ENCODE data around the gene SIRPA. TPM values are rescaled to one million over a fixed set of nuclear protein-coding genes. Genes with fewer than 3 reads are reported as not detected.

The SIRPA gene
- polyA plus RNA-seq, 1 experiment, result 21.2 TPM

DNA sequence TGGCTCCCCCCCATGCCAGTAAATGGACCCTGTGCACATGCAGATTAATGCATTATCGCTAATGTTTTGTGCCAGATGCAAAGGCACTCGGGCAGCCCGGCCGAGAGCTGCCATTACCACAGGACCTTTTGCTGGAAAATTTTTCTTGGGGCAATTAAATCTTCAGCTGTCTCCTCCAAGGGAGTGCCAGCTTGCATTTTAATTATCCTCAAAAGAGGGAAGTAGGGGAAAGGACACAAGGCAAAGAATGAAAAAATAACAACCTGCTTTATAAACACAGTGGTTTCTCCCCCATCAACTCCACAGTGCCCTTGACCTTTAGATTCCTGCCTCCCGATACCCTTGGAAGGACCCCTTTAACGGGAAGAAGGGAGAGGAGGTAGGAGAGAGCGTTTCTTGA is 50.5 kb downstream of the SIRPA start:
- Histone ChIP-seq H3K27me3 (ENCODE audit: control insufficient read depth, insufficient read depth, low read length) (peaks cover 65% of the 10 kb centered on the region), H3K4me3 (ENCODE audit: low read depth, low read length) (no peak overlapping the region), H3K27ac (ENCODE audit: low read depth, low read length) (no peak overlapping the region), H3K9me3 (ENCODE audit: control insufficient read depth, insufficient read depth, low read length) (peaks cover 3% of the 10 kb centered on the region; the same call in 1 of the 2 replicates)
- no peak for DNase-seq (ENCODE audit: low read depth, low spot score)
- TF ChIP-seq, protein P1, sequence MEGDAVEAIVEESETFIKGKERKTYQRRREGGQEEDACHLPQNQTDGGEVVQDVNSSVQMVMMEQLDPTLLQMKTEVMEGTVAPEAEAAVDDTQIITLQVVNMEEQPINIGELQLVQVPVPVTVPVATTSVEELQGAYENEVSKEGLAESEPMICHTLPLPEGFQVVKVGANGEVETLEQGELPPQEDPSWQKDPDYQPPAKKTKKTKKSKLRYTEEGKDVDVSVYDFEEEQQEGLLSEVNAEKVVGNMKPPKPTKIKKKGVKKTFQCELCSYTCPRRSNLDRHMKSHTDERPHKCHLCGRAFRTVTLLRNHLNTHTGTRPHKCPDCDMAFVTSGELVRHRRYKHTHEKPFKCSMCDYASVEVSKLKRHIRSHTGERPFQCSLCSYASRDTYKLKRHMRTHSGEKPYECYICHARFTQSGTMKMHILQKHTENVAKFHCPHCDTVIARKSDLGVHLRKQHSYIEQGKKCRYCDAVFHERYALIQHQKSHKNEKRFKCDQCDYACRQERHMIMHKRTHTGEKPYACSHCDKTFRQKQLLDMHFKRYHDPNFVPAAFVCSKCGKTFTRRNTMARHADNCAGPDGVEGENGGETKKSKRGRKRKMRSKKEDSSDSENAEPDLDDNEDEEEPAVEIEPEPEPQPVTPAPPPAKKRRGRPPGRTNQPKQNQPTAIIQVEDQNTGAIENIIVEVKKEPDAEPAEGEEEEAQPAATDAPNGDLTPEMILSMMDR (IDR thresholded peaks at IDR 0.05; ENCODE audit: low read depth, low read length), result no peak
- ChIA-PET CTCF (interaction anchor here (1.0 to 2.8 kb wide), 3 partner anchors 20 to 576 kb away, joined by 3 to 8 read pairs (median 3); no protein-coding TSS in a partner anchor), POLR2A (no interaction called here)

DNA sequence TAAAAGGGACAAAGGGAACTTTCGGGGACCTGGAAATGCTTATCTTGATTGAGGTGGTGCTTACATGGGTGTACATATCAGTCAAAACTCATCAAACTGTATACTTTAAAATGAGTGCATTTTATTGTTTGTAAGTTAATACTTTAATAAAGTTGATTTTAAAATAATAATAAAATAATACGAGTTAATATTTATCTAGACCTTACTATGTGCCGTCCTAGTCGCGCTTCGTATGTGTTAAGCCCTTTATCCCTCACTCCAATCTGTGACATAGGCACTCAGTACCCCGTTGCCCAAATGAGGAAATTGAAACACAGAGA is 51.2 kb downstream of the SIRPA start:
- Histone ChIP-seq H3K27ac (ENCODE audit: low read depth, low read length) (no peak overlapping the region), H3K4me3 (ENCODE audit: low read depth, low read length) (no peak overlapping the region), H3K27me3 (ENCODE audit: control insufficient read depth, insufficient read depth, low read length) (peaks cover 68% of the 10 kb centered on the region), H3K9me3 (ENCODE audit: control insufficient read depth, insufficient read depth, low read length) (peaks cover 3% of the 10 kb centered on the region; the same call in 1 of the 2 replicates)
- POLR2A ChIA-PET, result no interaction called here
- no peak for DNase-seq (ENCODE audit: low read depth, low spot score)
- TF ChIP-seq, protein P1 (IDR thresholded peaks at IDR 0.05; ENCODE audit: low read depth, low read length), result no peak
- CTCF ChIA-PET, result interaction anchor here (0.6 to 2.8 kb wide), 3 partner anchors 169 to 481 kb away, joined by 4 to 8 read pairs (median 4); no protein-coding TSS in a partner anchor

DNA sequence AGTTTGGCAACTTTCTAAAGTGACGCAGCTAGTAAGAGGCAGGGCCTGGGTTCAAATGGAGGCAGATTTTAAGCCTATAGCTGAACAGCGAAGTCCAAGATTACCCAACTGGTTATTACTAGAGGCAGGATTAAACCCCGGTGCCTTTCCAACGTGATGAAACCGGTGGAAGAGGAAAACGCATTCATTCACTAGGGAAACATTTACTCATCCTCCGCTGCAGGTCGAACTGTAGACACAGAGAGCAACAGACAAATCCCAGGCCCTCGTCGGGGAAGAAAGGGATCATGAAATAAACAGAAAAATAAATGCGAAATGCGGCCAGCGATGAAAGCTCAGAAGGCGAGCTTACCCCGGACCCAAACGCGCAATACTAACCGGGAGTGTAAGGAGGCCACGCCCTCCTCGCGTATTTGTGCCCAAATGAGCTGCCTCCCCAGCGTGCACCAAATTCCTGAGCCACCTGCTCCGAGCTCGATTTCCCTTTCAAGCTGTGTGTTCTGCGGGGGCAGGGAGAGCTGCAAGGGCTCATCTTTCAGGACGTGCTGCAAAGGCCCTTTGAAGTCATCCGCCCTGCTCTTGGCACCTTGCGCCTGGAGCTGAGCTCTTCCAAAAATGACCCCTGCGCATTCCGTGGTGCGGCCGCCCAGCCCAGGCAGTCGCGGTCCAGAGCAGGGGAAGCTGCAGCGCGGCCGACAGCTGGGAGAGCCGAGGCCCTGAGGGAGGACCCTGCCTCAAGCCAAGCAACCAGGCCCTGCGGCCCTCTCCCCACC is 51.7 kb downstream of the SIRPA start:
- TF ChIP-seq, protein P1 (IDR thresholded peaks at IDR 0.05; ENCODE audit: low read depth, low read length), result no peak
- Histone ChIP-seq H3K27me3 (ENCODE audit: control insufficient read depth, insufficient read depth, low read length) (peaks cover 68% of the 10 kb centered on the region), H3K9me3 (ENCODE audit: control insufficient read depth, insufficient read depth, low read length) (peaks cover 3% of the 10 kb centered on the region; the same call in 1 of the 2 replicates), H3K27ac (ENCODE audit: low read depth, low read length) (no peak overlapping the region), H3K4me3 (ENCODE audit: low read depth, low read length) (peak overlapping the region; percentile 34; the same call in 1 of the 2 replicates)
- no peak for DNase-seq (ENCODE audit: low read depth, low spot score)
- CTCF ChIA-PET, result interaction anchor here (0.8 to 2.8 kb wide), 5 partner anchors 18 to 225 kb away, joined by 3 to 8 read pairs (median 4); no protein-coding TSS in a partner anchor
- POLR2A ChIA-PET, result no interaction called here

DNA sequence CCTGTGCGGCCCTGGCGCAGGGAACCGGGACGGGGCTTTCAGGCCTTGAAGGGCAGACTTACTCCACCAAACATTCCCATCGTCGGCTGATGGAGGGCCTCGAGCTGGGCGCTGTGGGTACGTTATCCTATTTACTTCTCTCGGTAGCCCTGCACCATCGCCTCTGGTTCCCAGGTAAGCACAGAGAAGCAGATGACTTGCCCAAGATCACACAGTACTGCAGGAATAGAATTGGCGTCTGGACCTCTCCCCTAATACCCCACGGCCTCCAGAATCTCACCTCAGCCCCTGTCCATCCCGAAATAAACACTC is 52.3 kb downstream of the SIRPA start:
- TF ChIP-seq, protein P1 (IDR thresholded peaks at IDR 0.05; ENCODE audit: low read depth, low read length), result no peak
- peaks cover 71% of the 10 kb centered on the region for H3K27me3 ChIP-seq (ENCODE audit: control insufficient read depth, insufficient read depth, low read length)
- ChIA-PET POLR2A (no interaction called here), CTCF (interaction anchor here (0.8 to 2.8 kb wide), 5 partner anchors 17 to 225 kb away, joined by 3 to 8 read pairs (median 4); no protein-coding TSS in a partner anchor)
- H3K4me3 ChIP-seq (ENCODE audit: low read depth, low read length), result no peak overlapping the region
- H3K27ac ChIP-seq (ENCODE audit: low read depth, low read length), result no peak overlapping the region
- H3K9me3 ChIP-seq (ENCODE audit: control insufficient read depth, insufficient read depth, low read length), result peaks cover 3% of the 10 kb centered on the region; the same call in 1 of the 2 replicates
- no peak for DNase-seq (ENCODE audit: low read depth, low spot score)
